H9 (cell line): ENCODE data around the gene NFYC. TPM values are rescaled to one million over a fixed set of nuclear protein-coding genes. Genes with fewer than 3 reads are reported as not detected.

Source experiments
- DNase-seq: peaks from one replicate; pipeline ENCODE4 v3.0.0-alpha.2; 2017
- H2AFZ ChIP-seq: one replicate; pipeline ENCODE4 v1.6.1; 2013; ENCODE audit warnings: mild to moderate bottlenecking, low read length, control low read depth, moderate library complexity
- H2AK5ac ChIP-seq: 2 replicates; pipeline ENCODE4 v1.6.1; 2013; ENCODE audit warnings: low read length, control low read depth, mixed read lengths; ENCODE audit not compliant: insufficient read length
- H2BK120ac ChIP-seq: one replicate; pipeline ENCODE4 v1.6.1; 2013; ENCODE audit warnings: low read depth, mild to moderate bottlenecking, low read length, control low read depth, inconsistent platforms; ENCODE audit not compliant: poor library complexity, severe bottlenecking
- H2BK12ac ChIP-seq: 2 replicates; pipeline ENCODE4 v1.6.1; 2013; ENCODE audit warnings: low read length, control low read depth, mixed read lengths, low read depth; ENCODE audit not compliant: insufficient read length
- H2BK15ac ChIP-seq: 2 replicates; pipeline ENCODE4 v1.6.1; 2013; ENCODE audit warnings: low read depth, low read length, control low read depth
- H2BK20ac ChIP-seq: one replicate; pipeline ENCODE4 v1.6.1; 2013; ENCODE audit warnings: low read depth, mild to moderate bottlenecking, low read length, control low read depth, inconsistent platforms; ENCODE audit not compliant: poor library complexity, severe bottlenecking
- H2BK5ac ChIP-seq: 2 replicates; pipeline ENCODE4 v1.6.1; 2013; ENCODE audit warnings: low read length, control low read depth, mixed read lengths; ENCODE audit not compliant: insufficient read length
- H3K14ac ChIP-seq: 2 replicates; pipeline ENCODE4 v1.6.1; 2013; ENCODE audit warnings: low read length, control low read depth; ENCODE audit not compliant: insufficient read depth
- H3K18ac ChIP-seq: 2 replicates; pipeline ENCODE4 v1.6.1; 2013; ENCODE audit warnings: low read depth, mild to moderate bottlenecking, mixed read lengths, low read length, control low read depth; ENCODE audit not compliant: insufficient read length
- H3K23ac ChIP-seq: 2 replicates; pipeline ENCODE4 v1.6.1; 2013; ENCODE audit warnings: low read length, control low read depth, mixed read lengths, low read depth; ENCODE audit not compliant: insufficient read length
- H3K23me2 ChIP-seq: 2 replicates; pipeline ENCODE4 v1.6.1; 2013; ENCODE audit warnings: low read depth, mild to moderate bottlenecking, mixed read lengths, low read length, control low read depth; ENCODE audit not compliant: insufficient read length, poor library complexity, severe bottlenecking
- H3K27ac ChIP-seq: 2 replicates; pipeline ENCODE4 v1.5.1; 2013; ENCODE audit warnings: low read length, control low read depth, mixed read lengths, low read depth; ENCODE audit not compliant: insufficient read length
- H3K27me3 ChIP-seq: 2 replicates; pipeline ENCODE4 v1.6.1; 2013; ENCODE audit warnings: low read length, control low read depth, inconsistent platforms; ENCODE audit not compliant: insufficient read depth
- H3K4ac ChIP-seq: 2 replicates; pipeline ENCODE4 v1.6.1; 2013; ENCODE audit warnings: low read depth, mild to moderate bottlenecking, control low read depth, inconsistent platforms, low read length, moderate library complexity
- H3K4me1 ChIP-seq: 2 replicates; pipeline ENCODE4 v1.6.1; 2013; ENCODE audit warnings: low read length, control low read depth, inconsistent platforms; ENCODE audit not compliant: insufficient read depth
- H3K4me2 ChIP-seq: 2 replicates; pipeline ENCODE4 v1.6.1; 2013; ENCODE audit warnings: low read length, control low read depth, mixed read lengths; ENCODE audit not compliant: insufficient read length, insufficient read depth
- H3K56ac ChIP-seq: 2 replicates; pipeline ENCODE4 v1.6.1; 2013; ENCODE audit warnings: low read depth, mild to moderate bottlenecking, mixed read lengths, low read length, control low read depth; ENCODE audit not compliant: insufficient read length
- H3K79me1 ChIP-seq: 2 replicates; pipeline ENCODE4 v1.6.1; 2013; ENCODE audit warnings: low read depth, mild to moderate bottlenecking, moderate library complexity, low read length, control low read depth, inconsistent platforms; ENCODE audit not compliant: insufficient read depth, poor library complexity, severe bottlenecking
- H3K79me2 ChIP-seq: 2 replicates; pipeline ENCODE4 v1.6.1; 2013; ENCODE audit warnings: low read length, control low read depth, inconsistent platforms; ENCODE audit not compliant: insufficient read depth
- H3K9ac ChIP-seq: 2 replicates; pipeline ENCODE4 v1.6.1; 2013; ENCODE audit warnings: low read length, control low read depth, mixed read lengths; ENCODE audit not compliant: insufficient read length; ENCODE audit errors: extremely low read depth
- H3K9me3 ChIP-seq: one replicate; pipeline ENCODE4 v1.6.1; 2013; ENCODE audit warnings: low read depth, low read length, inconsistent platforms; ENCODE audit not compliant: control insufficient read depth
- H3T11ph ChIP-seq: one replicate; pipeline ENCODE4 v1.6.1; 2013; ENCODE audit warnings: mild to moderate bottlenecking, low read length, control low read depth, inconsistent platforms
- H4K20me1 ChIP-seq: one replicate; pipeline ENCODE4 v1.6.1; 2013; ENCODE audit not compliant: control insufficient read depth, insufficient read length, insufficient read depth
- H4K5ac ChIP-seq: 2 replicates; pipeline ENCODE4 v1.6.1; 2013; ENCODE audit warnings: low read depth, mild to moderate bottlenecking, mixed read lengths, low read length, control low read depth; ENCODE audit not compliant: insufficient read length
- H4K8ac ChIP-seq: replicated peaks from 2 replicates; pipeline ENCODE4 v1.6.1; 2013; ENCODE audit warnings: low read length, control low read depth, mixed read lengths, low read depth; ENCODE audit not compliant: insufficient read length
- H4K91ac ChIP-seq: 2 replicates; pipeline ENCODE4 v1.6.1; 2013; ENCODE audit warnings: low read depth, mild to moderate bottlenecking, moderate library complexity, mixed read lengths, low read length, control low read depth; ENCODE audit not compliant: insufficient read length
- H3K27ac Mint-ChIP-seq, 3 experiments: 2 replicates in 2 of 3; 3 replicates in 1 of 3; pipeline ENCODE4 v1.8.0; 2020 to 2021; ENCODE audit warnings: mixed read lengths in 3 of 3, mild to moderate bottlenecking in 1 of 3, moderate library complexity in 1 of 3
- H3K27me3 Mint-ChIP-seq: 2 replicates; pipeline ENCODE4 v1.8.0; 2021; ENCODE audit warnings: low read depth, mild to moderate bottlenecking, moderate library complexity, mixed read lengths
- H3K36me3 Mint-ChIP-seq, 3 experiments: 2 replicates in 2 of 3; 3 replicates in 1 of 3; pipeline ENCODE4 v1.8.0; 2020 to 2021; ENCODE audit warnings: low read depth in 3 of 3, mixed read lengths in 3 of 3; ENCODE audit not compliant: insufficient read depth in 1 of 3
- H3K4me1 Mint-ChIP-seq, 2 experiments: 2 replicates each; pipeline ENCODE4 v1.8.0; 2020; ENCODE audit warnings: mixed read lengths in 2 of 2
- H3K4me3 Mint-ChIP-seq, 2 experiments: 2 replicates in 1 of 2; 3 replicates in 1 of 2; pipeline ENCODE4 v1.8.0; 2020 to 2021; ENCODE audit warnings: mild to moderate bottlenecking in 2 of 2, mixed read lengths in 2 of 2, moderate library complexity in 1 of 2
- H3K9me3 Mint-ChIP-seq, 2 experiments: 2 replicates in 1 of 2; 3 replicates in 1 of 2; pipeline ENCODE4 v1.8.0; 2020; ENCODE audit warnings: mild to moderate bottlenecking in 2 of 2, mixed read lengths in 2 of 2, moderate library complexity in 1 of 2
- WGBS: extraction: QIAGEN DNeasy Blood & Tissue Kit; methylation state at CpG from one replicate; pipeline ENCODE4 v1.1.7; 2013; ENCODE audit warnings: missing lambda C conversion rate, low lambda C conversion rate, mixed read lengths; ENCODE audit not compliant: insufficient read length; ENCODE audit errors: extremely low coverage; 5-methylcytosine and 5-hydroxymethylcytosine counted together
- total RNA-seq: library from RNA; stranded (reverse); gene quantifications from 2 replicates; pipeline ENCODE4 v1.2.1, GENCODE V29; 2021
- TF ChIP-seq, protein P1 (sequence below): fragments of 200-600 bp; sonication (generic); conservative IDR thresholded peaks from 3 replicates; pipeline ENCODE4 v1.8.0; 2021; ENCODE audit warnings: antibody characterized with exemption, mild to moderate bottlenecking

The NFYC gene
- total RNA-seq, 1 experiment from 2014 or later: 54.7 TPM

DNA sequence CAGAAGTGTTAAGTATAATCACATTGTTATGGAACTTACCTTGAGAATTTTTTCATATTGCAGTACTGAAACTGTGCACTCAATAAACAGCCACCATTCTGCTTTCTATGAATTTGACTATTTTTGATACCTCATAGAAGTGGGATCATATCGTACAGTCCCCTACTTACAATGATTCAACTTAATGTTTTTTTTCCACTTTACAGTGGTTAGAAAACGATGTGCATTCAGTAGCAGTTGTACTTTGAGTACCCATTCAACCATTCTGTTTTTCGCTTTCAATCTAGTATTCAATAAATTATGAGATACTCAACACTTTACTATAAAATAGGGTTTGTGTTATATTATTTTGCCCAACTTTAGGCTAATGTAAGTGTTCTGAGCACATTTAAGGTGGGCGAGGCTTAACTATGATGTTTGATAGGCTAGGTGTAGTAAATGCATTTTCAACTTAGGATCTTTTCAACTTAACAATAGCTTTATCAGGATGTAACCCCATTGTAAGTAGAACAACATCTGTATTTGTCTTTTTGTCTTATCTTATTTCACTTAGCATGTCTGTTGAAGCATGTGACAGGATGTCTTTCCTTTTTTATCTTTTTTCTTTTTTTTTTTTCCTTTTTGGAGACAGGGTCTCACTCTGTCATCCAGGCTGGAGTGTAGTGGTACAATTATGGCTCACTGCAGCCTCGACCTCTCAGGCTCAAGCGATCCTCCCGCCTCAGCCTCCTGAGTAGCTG is 49.7 kb downstream of the NFYC start:
- no CpG with 5 or more reads among the region's 7 CpGs for WGBS
- Mint-ChIP-seq H3K4me3 (no peak overlapping the region), H3K27ac (no peak overlapping the region), H3K4me1 (peaks cover 2 to 13% of the 10 kb centered on the region in 2 experiments; a peak in 3 of 4 replicates), H3K27me3 (no peaks in the 10 kb centered on the region), H3K36me3 (peaks cover 13 to 57% (median 48%) of the 10 kb centered on the region in 3 experiments; a peak in 6 of 7 replicates), H3K9me3 (no peaks in the 10 kb centered on the region)
- Histone ChIP-seq H3K79me2 (0 out of 2 replicates have a peak, but pooled peaks cover 2% of the 10 kb centered on the region), H2BK15ac (no peak overlapping the region), H3K4ac (no peak overlapping the region), H2BK12ac (no peak overlapping the region), H2BK20ac (no peak overlapping the region), H2AK5ac (no peak overlapping the region), H3K23ac (no peak overlapping the region), H3K18ac (no peak overlapping the region), H4K20me1 (no peaks in the 10 kb centered on the region), H2BK120ac (no peak overlapping the region), H3K23me2 (no peaks in the 10 kb centered on the region), H3K56ac (no peak overlapping the region), H4K5ac (no peak overlapping the region), H4K91ac (no peak overlapping the region), H3K14ac (no peak overlapping the region), H3K9ac (no peak overlapping the region), H2AFZ (no peak overlapping the region), H3K4me1 (no peaks in the 10 kb centered on the region), H3K4me2 (no peak overlapping the region), H4K8ac (no peak overlapping the region), H3T11ph (no peak overlapping the region), H2BK5ac (no peak overlapping the region), H3K9me3 (no peaks in the 10 kb centered on the region), H3K27ac (no peak overlapping the region), H3K79me1 (no peaks in the 10 kb centered on the region), H3K27me3 (no peaks in the 10 kb centered on the region)
- TF ChIP-seq, protein P1, sequence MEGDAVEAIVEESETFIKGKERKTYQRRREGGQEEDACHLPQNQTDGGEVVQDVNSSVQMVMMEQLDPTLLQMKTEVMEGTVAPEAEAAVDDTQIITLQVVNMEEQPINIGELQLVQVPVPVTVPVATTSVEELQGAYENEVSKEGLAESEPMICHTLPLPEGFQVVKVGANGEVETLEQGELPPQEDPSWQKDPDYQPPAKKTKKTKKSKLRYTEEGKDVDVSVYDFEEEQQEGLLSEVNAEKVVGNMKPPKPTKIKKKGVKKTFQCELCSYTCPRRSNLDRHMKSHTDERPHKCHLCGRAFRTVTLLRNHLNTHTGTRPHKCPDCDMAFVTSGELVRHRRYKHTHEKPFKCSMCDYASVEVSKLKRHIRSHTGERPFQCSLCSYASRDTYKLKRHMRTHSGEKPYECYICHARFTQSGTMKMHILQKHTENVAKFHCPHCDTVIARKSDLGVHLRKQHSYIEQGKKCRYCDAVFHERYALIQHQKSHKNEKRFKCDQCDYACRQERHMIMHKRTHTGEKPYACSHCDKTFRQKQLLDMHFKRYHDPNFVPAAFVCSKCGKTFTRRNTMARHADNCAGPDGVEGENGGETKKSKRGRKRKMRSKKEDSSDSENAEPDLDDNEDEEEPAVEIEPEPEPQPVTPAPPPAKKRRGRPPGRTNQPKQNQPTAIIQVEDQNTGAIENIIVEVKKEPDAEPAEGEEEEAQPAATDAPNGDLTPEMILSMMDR: no peak
- no peak for DNase-seq
